PC-9 (cell line): Measurements from ENCODE around the gene CPNE7. TPM values are rescaled to one million over a fixed set of nuclear protein-coding genes. Genes with fewer than 3 reads are reported as not detected.

Experiments used
- BruUV-seq: library from RNA; stranded (reverse); fragments of 400-500 nt; replicated peaks from 2 replicates; lab custom pipeline; 2021; lab: Mats Ljungman, UMichigan
- CTCF ChIA-PET: fragments of 300-600 bp; sonication (Branson Sonifier 250); formaldehyde crosslinking; loops from one replicate; lab custom pipeline; 2022; ENCODE audit warnings: antibody characterized with exemption; lab: Charles Lee
- POLR2A ChIA-PET: fragments of 300-600 bp; sonication (Branson Sonifier 250); formaldehyde crosslinking; loops from one replicate; lab custom pipeline; 2022; ENCODE audit warnings: antibody characterized with exemption; ENCODE audit not compliant: unreplicated experiment; lab: Charles Lee
- DNase-seq, 2 experiments: peaks; one replicate each; pipeline versions ENCODE4 v3.0.0 to v3.0.0-alpha.2; 2015 to 2022; ENCODE audit warnings: mixed read lengths in 1 of 2
- H2AFZ ChIP-seq: fragments of 200-600 bp; sonication (generic); 2 replicates; pipeline ENCODE4 v1.8.1; 2017; ENCODE audit warnings: antibody characterized with exemption
- H3F3A ChIP-seq: fragments of 200-600 bp; sonication (generic); 2 replicates; pipeline ENCODE4 v1.8.1; 2017; ENCODE audit warnings: antibody characterized with exemption, mild to moderate bottlenecking, low read depth; ENCODE audit not compliant: insufficient read depth
- H3K27ac ChIP-seq: fragments of 200-600 bp; sonication (generic); 2 replicates; pipeline ENCODE4 v1.6.1; 2016; ENCODE audit warnings: mixed run types
- H3K27me3 ChIP-seq: fragments of 200-600 bp; sonication (generic); 2 replicates; pipeline ENCODE4 v1.6.1; 2016; ENCODE audit warnings: low read depth, mixed run types; ENCODE audit not compliant: insufficient read depth
- H3K36me3 ChIP-seq: fragments of 200-600 bp; sonication (generic); 2 replicates; pipeline ENCODE4 v1.6.1; 2016; ENCODE audit warnings: low read depth, mixed run types
- H3K4me1 ChIP-seq: fragments of 200-600 bp; sonication (generic); replicated peaks from 2 replicates; pipeline ENCODE4 v1.6.1; 2016; ENCODE audit warnings: mixed run types; ENCODE audit not compliant: insufficient read depth
- H3K4me2 ChIP-seq: fragments of 200-600 bp; sonication (generic); 2 replicates; pipeline ENCODE4 v1.6.1; 2017; ENCODE audit warnings: mixed run types
- H3K4me3 ChIP-seq: fragments of 200-600 bp; sonication (generic); 2 replicates; pipeline ENCODE4 v1.6.1; 2016; ENCODE audit warnings: mixed run types
- H3K79me2 ChIP-seq: fragments of 200-600 bp; sonication (generic); 2 replicates; pipeline ENCODE4 v1.6.1; 2017; ENCODE audit warnings: low read depth, mixed run types
- H3K9me2 ChIP-seq: fragments of 200-600 bp; sonication (generic); 2 replicates; pipeline ENCODE4 v1.8.1; 2017; ENCODE audit warnings: mild to moderate bottlenecking; ENCODE audit not compliant: insufficient read depth
- H3K9me3 ChIP-seq: fragments of 200-600 bp; sonication (generic); 2 replicates; pipeline ENCODE4 v1.8.1; 2016; ENCODE audit warnings: low read depth; ENCODE audit not compliant: insufficient read depth
- H4K20me1 ChIP-seq: fragments of 200-600 bp; sonication (generic); 2 replicates; pipeline ENCODE4 v1.8.1; 2017; ENCODE audit not compliant: insufficient read depth
- EZH2 ChIP-seq: fragments of 200-600 bp; sonication (generic); IDR thresholded peaks from 2 replicates; pipeline ENCODE4 v1.8.0; 2017; ENCODE audit warnings: antibody characterized with exemption, low read depth
- intact Hi-C: fragments of 100-400 bp; cut with micrococcal nuclease; formaldehyde crosslinking; loops from one replicate; pipeline ENCODE4 v1.10.0; 2022; ENCODE audit not compliant: unreplicated experiment
- total RNA-seq: library from RNA; stranded (reverse); gene quantifications from 2 replicates; pipeline ENCODE4 v1.2.3, GENCODE V29; 2021
- TF ChIP-seq, protein P1 (sequence below): fragments of 200-600 bp; sonication (generic); conservative IDR thresholded peaks from 2 replicates; pipeline ENCODE4 v1.6.1; 2017; ENCODE audit warnings: mixed run types, antibody characterized with exemption, mild to moderate bottlenecking, moderate library complexity

The CPNE7 gene
- total RNA-seq, 1 experiment from 2014 or later = 19.5 TPM

DNA sequence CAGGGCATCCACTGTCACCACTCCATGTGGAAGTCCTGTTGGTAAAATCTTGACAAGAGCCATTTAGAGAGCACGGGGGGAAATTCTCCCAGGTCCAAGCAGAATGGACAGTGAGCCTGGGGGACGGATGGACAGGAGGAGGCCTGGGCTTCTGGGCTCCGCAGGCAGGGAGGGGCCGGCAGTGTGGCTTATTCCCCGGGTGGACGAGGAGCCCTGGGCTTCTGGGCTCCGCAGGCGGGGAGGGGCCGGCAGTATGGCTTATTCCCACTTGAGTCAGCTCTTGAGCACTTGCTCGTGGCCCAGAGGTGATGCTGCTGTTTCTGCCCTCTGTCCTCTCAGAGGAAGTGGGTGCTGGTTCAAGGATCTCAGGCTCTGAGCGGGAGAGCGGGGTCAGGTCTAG is 37.3 kb upstream of the CPNE7 start:
- no peak overlapping the region for H2AFZ ChIP-seq
- H3K4me3 ChIP-seq = no peak overlapping the region
- H3K9me3 ChIP-seq = no peaks in the 10 kb centered on the region
- BruUV-seq = no TSS peak
- POLR2A ChIA-PET = no interaction called here
- H3K79me2 ChIP-seq = no peaks in the 10 kb centered on the region
- H3K4me1 ChIP-seq = no peaks in the 10 kb centered on the region
- peaks cover 2% of the 10 kb centered on the region for H4K20me1 ChIP-seq
- H3K4me2 ChIP-seq = no peak overlapping the region
- no peaks in the 10 kb centered on the region for H3K9me2 ChIP-seq
- no peaks in the 10 kb centered on the region for H3F3A ChIP-seq
- no peaks in the 10 kb centered on the region for H3K27me3 ChIP-seq
- H3K36me3 ChIP-seq = 0 out of 2 replicates have a peak, but pooled peaks cover 7% of the 10 kb centered on the region
- no peak for DNase-seq
- no peak for TF ChIP-seq EZH2
- TF ChIP-seq, protein P1, sequence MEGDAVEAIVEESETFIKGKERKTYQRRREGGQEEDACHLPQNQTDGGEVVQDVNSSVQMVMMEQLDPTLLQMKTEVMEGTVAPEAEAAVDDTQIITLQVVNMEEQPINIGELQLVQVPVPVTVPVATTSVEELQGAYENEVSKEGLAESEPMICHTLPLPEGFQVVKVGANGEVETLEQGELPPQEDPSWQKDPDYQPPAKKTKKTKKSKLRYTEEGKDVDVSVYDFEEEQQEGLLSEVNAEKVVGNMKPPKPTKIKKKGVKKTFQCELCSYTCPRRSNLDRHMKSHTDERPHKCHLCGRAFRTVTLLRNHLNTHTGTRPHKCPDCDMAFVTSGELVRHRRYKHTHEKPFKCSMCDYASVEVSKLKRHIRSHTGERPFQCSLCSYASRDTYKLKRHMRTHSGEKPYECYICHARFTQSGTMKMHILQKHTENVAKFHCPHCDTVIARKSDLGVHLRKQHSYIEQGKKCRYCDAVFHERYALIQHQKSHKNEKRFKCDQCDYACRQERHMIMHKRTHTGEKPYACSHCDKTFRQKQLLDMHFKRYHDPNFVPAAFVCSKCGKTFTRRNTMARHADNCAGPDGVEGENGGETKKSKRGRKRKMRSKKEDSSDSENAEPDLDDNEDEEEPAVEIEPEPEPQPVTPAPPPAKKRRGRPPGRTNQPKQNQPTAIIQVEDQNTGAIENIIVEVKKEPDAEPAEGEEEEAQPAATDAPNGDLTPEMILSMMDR = no peak
- H3K27ac ChIP-seq = no peak overlapping the region
- intact Hi-C loops = no loop called here
- CTCF ChIA-PET = no interaction called here

DNA sequence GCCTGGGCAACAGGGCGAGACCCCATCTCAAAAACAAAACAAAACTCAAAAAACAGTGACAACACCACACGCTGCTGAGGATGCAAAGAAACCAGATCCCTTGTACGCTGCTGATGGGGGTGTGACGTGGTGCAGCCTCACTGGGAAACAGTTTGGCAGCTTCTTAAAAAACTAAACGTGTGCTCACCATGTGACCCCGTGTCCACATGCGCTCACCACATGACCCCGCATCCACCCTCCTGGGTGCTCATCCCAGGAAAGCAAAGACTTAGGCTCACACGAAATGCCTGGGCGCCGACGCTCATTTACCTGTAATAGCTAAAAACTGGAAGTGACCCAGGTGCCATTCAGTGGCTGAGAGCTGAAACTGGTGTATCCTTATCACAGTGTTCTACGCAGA is 35.0 kb upstream of the CPNE7 start:
- intact Hi-C loops = no loop called here
- H3F3A ChIP-seq = no peaks in the 10 kb centered on the region
- no TSS peak for BruUV-seq
- H3K9me3 ChIP-seq = no peaks in the 10 kb centered on the region
- POLR2A ChIA-PET = interaction anchor here (0.6 kb wide), 1 partner anchor 767 kb away, joined by 4 read pairs; no protein-coding TSS in a partner anchor
- CTCF ChIA-PET = no interaction called here
- DNase-seq = peak in 1 of 2 experiments; percentile 15
- no peaks in the 10 kb centered on the region; the same call in 1 of the 2 replicates for H4K20me1 ChIP-seq
- H3K4me3 ChIP-seq = no peak overlapping the region
- H3K79me2 ChIP-seq = no peaks in the 10 kb centered on the region
- no peak overlapping the region for H3K27ac ChIP-seq
- H3K9me2 ChIP-seq = no peaks in the 10 kb centered on the region
- H3K4me1 ChIP-seq = no peaks in the 10 kb centered on the region
- H2AFZ ChIP-seq = no peak overlapping the region
- 0 out of 2 replicates have a peak, but pooled peaks cover 3% of the 10 kb centered on the region for H3K36me3 ChIP-seq
- no peaks in the 10 kb centered on the region for H3K27me3 ChIP-seq
- TF ChIP-seq EZH2 = no peak
- TF ChIP-seq, protein P1 = no peak
- no peak overlapping the region for H3K4me2 ChIP-seq

DNA sequence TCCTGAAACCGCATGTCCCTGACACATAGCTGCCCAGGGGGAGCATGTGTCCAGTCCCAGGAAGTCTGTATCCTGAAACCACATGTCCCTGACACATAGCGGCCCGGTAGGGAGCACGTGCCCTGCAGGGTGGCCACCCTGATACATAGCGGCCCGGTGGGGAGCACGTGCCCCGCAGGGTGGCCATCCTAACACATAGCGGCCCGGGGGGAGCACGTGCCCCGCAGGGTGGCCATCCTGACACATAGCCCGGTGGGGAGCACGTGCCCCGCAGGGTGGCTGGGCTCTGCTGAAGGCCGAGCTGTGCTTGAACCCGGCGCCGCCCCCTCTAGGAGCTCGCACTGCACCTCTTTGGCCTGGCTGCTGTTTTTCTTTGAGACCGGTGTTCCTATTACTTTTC is 33.8 kb upstream of the CPNE7 start:
- no peak overlapping the region for H3K4me2 ChIP-seq
- intact Hi-C loops = no loop called here
- no peaks in the 10 kb centered on the region for H3K27me3 ChIP-seq
- no peak overlapping the region for H2AFZ ChIP-seq
- no peak for DNase-seq
- CTCF ChIA-PET = no interaction called here
- no peaks in the 10 kb centered on the region for H3K4me1 ChIP-seq
- H3K36me3 ChIP-seq = 0 out of 2 replicates have a peak, but pooled peaks cover 3% of the 10 kb centered on the region
- H4K20me1 ChIP-seq = no peaks in the 10 kb centered on the region
- H3K79me2 ChIP-seq = no peaks in the 10 kb centered on the region
- POLR2A ChIA-PET = no interaction called here
- H3K27ac ChIP-seq = no peak overlapping the region
- H3K4me3 ChIP-seq = no peak overlapping the region
- no peaks in the 10 kb centered on the region for H3F3A ChIP-seq
- no TSS peak for BruUV-seq
- no peaks in the 10 kb centered on the region for H3K9me2 ChIP-seq
- no peaks in the 10 kb centered on the region for H3K9me3 ChIP-seq
- no peak for TF ChIP-seq EZH2
- TF ChIP-seq, protein P1 = no peak
